C4-2B (cell line): ENCODE data around the gene CDHR5.

ENCODE experiments used
- H3K27ac ChIP-seq: fragments of 450-650 bp; 2 replicates; pipeline ENCODE4 v1.5.1; 2017
- CTCF ChIP-seq: fragments of 450-650 bp; conservative IDR thresholded peaks from 2 replicates; pipeline ENCODE4 v1.5.1; 2017; ENCODE audit warnings: mild to moderate bottlenecking
- ZFX ChIP-seq: fragments of 450-650 bp; IDR thresholded peaks from 2 replicates; pipeline ENCODE4 v1.6.1; 2017

CDHR5 gene

GRCh38 chr11:606245-606644 is 18.5 kb downstream of the CDHR5 start:
- TF ChIP-seq CTCF (no peak), ZFX (no peak)
- H3K27ac ChIP-seq, result peak overlapping the region; percentile 36

GRCh38 chr11:605286-606129 is 19.2 kb downstream of the CDHR5 start:
- TF ChIP-seq CTCF (no peak), ZFX (no peak)
- peak overlapping the region; percentile 36 for H3K27ac ChIP-seq

- no peak overlapping the region for H3K27ac ChIP-seq
- TF ChIP-seq CTCF, result no peak
- no peak for TF ChIP-seq ZFX
Observed at GRCh38 chr11:603154-603553, 21.6 kb downstream of the CDHR5 start.

- no peak for TF ChIP-seq CTCF
- TF ChIP-seq ZFX, result no peak
- H3K27ac ChIP-seq, result no peak overlapping the region
Observed at GRCh38 chr11:601573-602245, 23.0 kb downstream of the CDHR5 start.

- no peak for TF ChIP-seq ZFX
- no peak for TF ChIP-seq CTCF
- no peak overlapping the region for H3K27ac ChIP-seq
Observed at GRCh38 chr11:598005-598680, 26.6 kb downstream of the CDHR5 start.

GRCh38 chr11:597166-597725 is 27.5 kb downstream of the CDHR5 start:
- no peak for TF ChIP-seq CTCF
- TF ChIP-seq ZFX, result no peak
- H3K27ac ChIP-seq, result no peak overlapping the region

- H3K27ac ChIP-seq, result no peak overlapping the region
- no peak for TF ChIP-seq ZFX
- TF ChIP-seq CTCF, result no peak
Observed at GRCh38 chr11:596374-596773, 28.4 kb downstream of the CDHR5 start.
